ENCODE data around the gene ZBTB7A.

The ZBTB7A gene

GRCh38 chr19:4063369-4064148, 3.1 kb downstream of the ZBTB7A start:
- no peak for DNase-seq (ENCODE audit: extremely low spot score)
- TF ChIP-seq L3MBTL2 (conservative IDR thresholded peaks at IDR 0.05) (no peak), HDGF (IDR thresholded peaks at IDR 0.05; ENCODE audit: borderline replicate concordance) (no peak), PKNOX1 (IDR thresholded peaks at IDR 0.05) (no peak), TARDBP (IDR thresholded peaks at IDR 0.05) (no peak), CTBP1 (IDR thresholded peaks at IDR 0.05; ENCODE audit: borderline replicate concordance) (no peak), BHLHE40 (IDR thresholded peaks at IDR 0.05; ENCODE audit: borderline replicate concordance) (no peak), NFRKB (IDR thresholded peaks at IDR 0.05) (no peak), SP1 (IDR thresholded peaks at IDR 0.05) (no peak), SUZ12 (IDR thresholded peaks at IDR 0.05) (no peak), FOXK2 (IDR thresholded peaks at IDR 0.05) (no peak), FOXM1 (IDR thresholded peaks at IDR 0.05; ENCODE audit: borderline replicate concordance) (no peak), LEF1 (IDR thresholded peaks at IDR 0.05; ENCODE audit: borderline replicate concordance) (no peak), ZNF384 (IDR thresholded peaks at IDR 0.05) (no peak), FOXA1 (IDR thresholded peaks at IDR 0.05) (no peak), ARNT (IDR thresholded peaks at IDR 0.05) (no peak), ELF4 (IDR thresholded peaks at IDR 0.05) (no peak)
- ChIA-PET CTCF (interaction anchor here (0.8 kb wide), 1 partner anchor 169 kb away, joined by 3 read pairs; no protein-coding TSS in a partner anchor), POLR2A (interaction anchor here (1.0 kb wide), 1 partner anchor 78 kb away, joined by 4 read pairs; the partner anchor contains the start of gene EEF2)

- POLR2A ChIA-PET: interaction anchor here (0.8 kb wide), 1 partner anchor 77 kb away, joined by 3 read pairs; the partner anchor contains the start of gene EEF2
- CTCF ChIA-PET: no interaction called here
- DNase-seq (ENCODE audit: extremely low spot score): no peak
- TF ChIP-seq LEF1 (IDR thresholded peaks at IDR 0.05; ENCODE audit: borderline replicate concordance): no peak
- TF ChIP-seq SP1 (IDR thresholded peaks at IDR 0.05): no peak
- TF ChIP-seq TARDBP (IDR thresholded peaks at IDR 0.05): no peak
- no peak for TF ChIP-seq PKNOX1 (IDR thresholded peaks at IDR 0.05)
- TF ChIP-seq NFRKB (IDR thresholded peaks at IDR 0.05): no peak
- TF ChIP-seq HDGF (IDR thresholded peaks at IDR 0.05; ENCODE audit: borderline replicate concordance): no peak
- no peak for TF ChIP-seq ZNF384 (IDR thresholded peaks at IDR 0.05)
- no peak for TF ChIP-seq ELF4 (IDR thresholded peaks at IDR 0.05)
- no peak for TF ChIP-seq ARNT (IDR thresholded peaks at IDR 0.05)
- no peak for TF ChIP-seq BHLHE40 (IDR thresholded peaks at IDR 0.05; ENCODE audit: borderline replicate concordance)
- no peak for TF ChIP-seq CTBP1 (IDR thresholded peaks at IDR 0.05; ENCODE audit: borderline replicate concordance)
- TF ChIP-seq FOXK2 (IDR thresholded peaks at IDR 0.05): no peak
Measured at GRCh38 chr19:4062419-4063368, 4.0 kb downstream of the ZBTB7A start.

- TF ChIP-seq SUZ12 (IDR thresholded peaks at IDR 0.05): no peak
- TF ChIP-seq ZNF384 (IDR thresholded peaks at IDR 0.05): no peak
- no peak for TF ChIP-seq HDGF (IDR thresholded peaks at IDR 0.05; ENCODE audit: borderline replicate concordance)
- no peak for TF ChIP-seq ELF4 (IDR thresholded peaks at IDR 0.05)
- no peak for TF ChIP-seq SP1 (IDR thresholded peaks at IDR 0.05)
- no peak for TF ChIP-seq FOXA1 (IDR thresholded peaks at IDR 0.05)
- TF ChIP-seq PKNOX1 (IDR thresholded peaks at IDR 0.05): no peak
- TF ChIP-seq BHLHE40 (IDR thresholded peaks at IDR 0.05; ENCODE audit: borderline replicate concordance): no peak
- no peak for DNase-seq (ENCODE audit: extremely low spot score)
- ChIA-PET CTCF (no interaction called here), POLR2A (interaction anchor here (0.8 kb wide), 1 partner anchor 76 kb away, joined by 3 read pairs; the partner anchor contains the start of gene EEF2)
Measured at GRCh38 chr19:4061683-4062418, 4.8 kb downstream of the ZBTB7A start.

- ChIA-PET CTCF (no interaction called here), POLR2A (no interaction called here)
- TF ChIP-seq FOXA1 (IDR thresholded peaks at IDR 0.05) (no peak), SP1 (IDR thresholded peaks at IDR 0.05) (no peak), ARNT (IDR thresholded peaks at IDR 0.05) (no peak), NFRKB (IDR thresholded peaks at IDR 0.05) (no peak), L3MBTL2 (conservative IDR thresholded peaks at IDR 0.05) (no peak), PKNOX1 (IDR thresholded peaks at IDR 0.05) (no peak), BHLHE40 (IDR thresholded peaks at IDR 0.05; ENCODE audit: borderline replicate concordance) (no peak), ZNF384 (IDR thresholded peaks at IDR 0.05) (no peak), LEF1 (IDR thresholded peaks at IDR 0.05; ENCODE audit: borderline replicate concordance) (no peak), TARDBP (IDR thresholded peaks at IDR 0.05) (no peak), SUZ12 (IDR thresholded peaks at IDR 0.05) (no peak), CTBP1 (IDR thresholded peaks at IDR 0.05; ENCODE audit: borderline replicate concordance) (no peak)
- DNase-seq (ENCODE audit: extremely low spot score): no peak
Measured at GRCh38 chr19:4061178-4061682, 5.5 kb downstream of the ZBTB7A start.

All from HEK293T (cell line).